Measurements from ENCODE around the gene PADI1. TPM values are rescaled to one million over a fixed set of nuclear protein-coding genes. Genes with fewer than 3 reads are reported as not detected.

PADI1 gene
- total and polyA plus RNA-seq, 2 of the 8 experiments (the other 6 are each of a cell fraction or from before 2014, with no cell fraction given), result 0.20 to 0.30 TPM

DNA sequence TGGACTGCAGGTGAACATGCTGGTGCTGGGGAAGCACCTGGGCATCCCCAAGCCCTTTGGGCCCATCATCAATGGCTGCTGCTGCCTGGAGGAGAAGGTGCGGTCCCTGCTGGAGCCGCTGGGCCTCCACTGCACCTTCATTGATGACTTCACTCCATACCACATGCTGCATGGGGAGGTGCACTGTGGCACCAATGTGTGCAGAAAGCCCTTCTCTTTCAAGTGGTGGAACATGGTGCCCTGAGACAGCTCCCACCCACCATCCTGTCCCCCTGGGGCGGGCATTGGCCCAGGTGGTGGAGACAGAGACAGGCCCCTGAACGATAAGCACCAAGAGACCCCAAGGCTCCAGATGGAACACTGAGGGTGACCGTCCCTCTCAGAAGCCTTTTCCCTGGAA, 77.9 kb downstream of the PADI1 start:
- Histone ChIP-seq H2AFZ (ENCODE audit: low read length) (no peak overlapping the region), H3K27ac (ENCODE audit: low read depth, low read length) (no peak overlapping the region), H3K9ac (replicated peaks in 1 of 4; ENCODE audit: extremely low read depth in 1 of 4, low read depth in 3 of 4, low read length in 3 of 4) (no peak overlapping the region), H3K14ac (ENCODE audit: insufficient read length) (no peak overlapping the region), H3K23me2 (ENCODE audit: low read depth, low read length) (no peaks in the 10 kb centered on the region), H2BK20ac (ENCODE audit: low read length) (no peak overlapping the region), H2BK15ac (ENCODE audit: low read length) (no peak overlapping the region), H3K79me1 (ENCODE audit: low read depth, low read length) (no peaks in the 10 kb centered on the region), H2BK120ac (replicated peaks; ENCODE audit: low read depth, low read length) (no peak overlapping the region), H3K4me3 (ENCODE audit: extremely low read depth in 1 of 4, insufficient read depth in 2 of 4, low read depth in 3 of 4, low read length in 4 of 4) (no peak overlapping the region), H3K9me3 (ENCODE audit: insufficient read depth in 2 of 2, low read depth in 1 of 2, low read length in 1 of 2) (no peaks in the 10 kb centered on the region), H3K27me3 (replicated peaks in 1 of 4; ENCODE audit: control insufficient read depth in 3 of 4, extremely low read depth in 1 of 4, insufficient read depth in 3 of 4, low read length in 3 of 4) (no peaks in the 10 kb centered on the region), H3K79me2 (ENCODE audit: control insufficient read depth in 1 of 2, insufficient read depth in 2 of 2, low read length in 2 of 2) (no peaks in the 10 kb centered on the region), H3K4me1 (replicated peaks in 1 of 4; ENCODE audit: control insufficient read depth in 3 of 4, insufficient read depth in 4 of 4, low read length in 3 of 4) (no peaks in the 10 kb centered on the region), H3K18ac (ENCODE audit: extremely low read depth, low read length) (no peak overlapping the region), H3K56ac (replicated peaks; ENCODE audit: insufficient read length, low read depth, low read length) (no peak overlapping the region), H3K36me3 (ENCODE audit: control insufficient read depth in 2 of 4, insufficient read depth in 4 of 4, low read length in 3 of 4) (no peaks in the 10 kb centered on the region; a peak in 1 of 8 replicates), H3K4me2 (ENCODE audit: insufficient read depth in 1 of 2, low read depth in 2 of 2, low read length in 2 of 2) (no peak overlapping the region), H2AK5ac (ENCODE audit: low read depth, low read length) (no peak overlapping the region), H4K91ac (replicated peaks; ENCODE audit: insufficient read length, low read length) (no peak overlapping the region), H4K8ac (ENCODE audit: extremely low read depth, insufficient read depth, low read length) (no peak overlapping the region), H3K23ac (ENCODE audit: insufficient read length) (no peak overlapping the region), H2BK5ac (ENCODE audit: low read depth, low read length) (no peak overlapping the region), H4K20me1 (replicated peaks in 1 of 2; ENCODE audit: control insufficient read depth in 1 of 2, insufficient read depth in 2 of 2, low read length in 2 of 2) (no peaks in the 10 kb centered on the region), H4K5ac (ENCODE audit: insufficient read length, low read depth, low read length) (no peak overlapping the region), H2BK12ac (ENCODE audit: low read depth, low read length) (no peak overlapping the region), H3K4ac (replicated peaks; ENCODE audit: insufficient read length, low read depth, low read length) (no peak overlapping the region)
- ChIA-PET POLR2A (ENCODE audit: partially characterized antibody) (no interaction called here), CTCF (ENCODE audit: partially characterized antibody) (interaction anchor here (1.6 to 5.2 kb wide), 4 partner anchors 8 to 30 kb away, joined by 3 to 26 read pairs (median 5); no protein-coding TSS in a partner anchor)
- TF ChIP-seq EZH2 (IDR thresholded peaks at IDR 0.05; ENCODE audit: low read depth, low read length, severe bottlenecking), result no peak
- TF ChIP-seq CHD2 (IDR thresholded peaks at IDR 0.05; ENCODE audit: low read length), result no peak
- TF ChIP-seq POU5F1 (IDR thresholded peaks at IDR 0.05; ENCODE audit: low read depth, low read length), result no peak
- TF ChIP-seq GTF2F1 (IDR thresholded peaks at IDR 0.05; ENCODE audit: borderline replicate concordance, low read depth, low read length), result no peak
- no peak for TF ChIP-seq CTBP2 (IDR thresholded peaks at IDR 0.05; ENCODE audit: borderline replicate concordance, insufficient read depth, insufficient read length, low read length)
- no peak for DNase-seq (ENCODE audit: low read depth in 1 of 2, low spot score in 2 of 2)
- FAIRE-seq, result no peak
- WGBS, 2 experiments (ENCODE audit: extremely low coverage in 1 of 2, insufficient coverage in 1 of 2, insufficient read length in 1 of 2, insufficient replicate concordance in 2 of 2, low coverage in 1 of 2, low lambda C conversion rate in 2 of 2, missing lambda C conversion rate in 1 of 2), result 85% methylated on average over 5 of the region's 5 CpGs; no CpG with 5 or more reads in 1 of the 2 experiments
